GM12875 (cell line): ENCODE data around the gene PRM1.

Source experiments
- H3K4me3 ChIP-seq: one replicate; pipeline ENCODE4 v1.5.1; 2011; ENCODE audit warnings: low read depth, low read length, control low read depth
- TF ChIP-seq, protein P1 (sequence below): IDR thresholded peaks from 2 replicates; pipeline ENCODE4 v1.5.1; 2011; ENCODE audit warnings: low read depth, mild to moderate bottlenecking, control low read depth, inconsistent platforms, low read length, moderate library complexity, borderline replicate concordance; ENCODE audit not compliant: insufficient read depth

PRM1 gene

DNA sequence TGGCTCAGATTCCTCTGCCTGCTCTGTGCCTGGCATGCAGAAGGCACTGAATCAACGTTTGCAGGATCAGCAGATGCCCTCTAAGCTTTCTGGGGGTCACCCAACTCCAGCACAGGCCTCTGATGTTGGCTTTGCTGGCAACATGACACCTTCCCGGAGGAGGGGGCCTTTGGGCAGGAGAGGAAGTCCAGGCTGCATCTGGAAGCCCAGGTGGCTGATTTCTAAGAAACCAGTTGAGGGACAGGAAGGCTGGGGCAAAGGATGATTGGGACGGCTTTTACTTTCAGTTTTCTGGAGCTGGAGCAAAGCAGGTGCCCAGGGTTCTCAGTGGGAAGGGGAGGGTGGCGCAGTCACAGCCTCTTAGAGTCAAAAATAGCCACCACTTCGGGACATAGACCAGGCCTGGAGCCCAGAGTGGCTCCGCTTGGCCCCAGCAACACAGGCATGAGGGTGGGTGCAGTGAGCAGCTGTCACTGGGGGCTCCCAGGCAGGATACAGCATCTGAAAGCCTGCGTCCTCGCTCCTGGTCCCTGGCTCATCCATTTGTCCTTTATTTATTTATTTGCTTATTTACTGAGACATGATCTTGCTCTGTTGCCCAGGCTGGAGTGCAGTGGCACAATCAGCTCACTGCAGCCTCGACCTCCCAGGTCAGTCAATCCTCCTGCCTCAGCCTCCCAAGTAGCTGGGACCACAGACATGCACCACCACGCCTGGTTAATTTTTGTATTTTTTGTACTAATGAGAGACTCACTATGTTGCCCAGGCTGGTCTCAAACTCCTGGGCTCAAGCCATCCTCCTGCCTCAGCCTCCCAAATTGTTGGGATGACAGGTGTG is 40.3 kb downstream of the PRM1 start:
- TF ChIP-seq, protein P1, sequence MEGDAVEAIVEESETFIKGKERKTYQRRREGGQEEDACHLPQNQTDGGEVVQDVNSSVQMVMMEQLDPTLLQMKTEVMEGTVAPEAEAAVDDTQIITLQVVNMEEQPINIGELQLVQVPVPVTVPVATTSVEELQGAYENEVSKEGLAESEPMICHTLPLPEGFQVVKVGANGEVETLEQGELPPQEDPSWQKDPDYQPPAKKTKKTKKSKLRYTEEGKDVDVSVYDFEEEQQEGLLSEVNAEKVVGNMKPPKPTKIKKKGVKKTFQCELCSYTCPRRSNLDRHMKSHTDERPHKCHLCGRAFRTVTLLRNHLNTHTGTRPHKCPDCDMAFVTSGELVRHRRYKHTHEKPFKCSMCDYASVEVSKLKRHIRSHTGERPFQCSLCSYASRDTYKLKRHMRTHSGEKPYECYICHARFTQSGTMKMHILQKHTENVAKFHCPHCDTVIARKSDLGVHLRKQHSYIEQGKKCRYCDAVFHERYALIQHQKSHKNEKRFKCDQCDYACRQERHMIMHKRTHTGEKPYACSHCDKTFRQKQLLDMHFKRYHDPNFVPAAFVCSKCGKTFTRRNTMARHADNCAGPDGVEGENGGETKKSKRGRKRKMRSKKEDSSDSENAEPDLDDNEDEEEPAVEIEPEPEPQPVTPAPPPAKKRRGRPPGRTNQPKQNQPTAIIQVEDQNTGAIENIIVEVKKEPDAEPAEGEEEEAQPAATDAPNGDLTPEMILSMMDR, result no peak
- H3K4me3 ChIP-seq, result no peak overlapping the region

DNA sequence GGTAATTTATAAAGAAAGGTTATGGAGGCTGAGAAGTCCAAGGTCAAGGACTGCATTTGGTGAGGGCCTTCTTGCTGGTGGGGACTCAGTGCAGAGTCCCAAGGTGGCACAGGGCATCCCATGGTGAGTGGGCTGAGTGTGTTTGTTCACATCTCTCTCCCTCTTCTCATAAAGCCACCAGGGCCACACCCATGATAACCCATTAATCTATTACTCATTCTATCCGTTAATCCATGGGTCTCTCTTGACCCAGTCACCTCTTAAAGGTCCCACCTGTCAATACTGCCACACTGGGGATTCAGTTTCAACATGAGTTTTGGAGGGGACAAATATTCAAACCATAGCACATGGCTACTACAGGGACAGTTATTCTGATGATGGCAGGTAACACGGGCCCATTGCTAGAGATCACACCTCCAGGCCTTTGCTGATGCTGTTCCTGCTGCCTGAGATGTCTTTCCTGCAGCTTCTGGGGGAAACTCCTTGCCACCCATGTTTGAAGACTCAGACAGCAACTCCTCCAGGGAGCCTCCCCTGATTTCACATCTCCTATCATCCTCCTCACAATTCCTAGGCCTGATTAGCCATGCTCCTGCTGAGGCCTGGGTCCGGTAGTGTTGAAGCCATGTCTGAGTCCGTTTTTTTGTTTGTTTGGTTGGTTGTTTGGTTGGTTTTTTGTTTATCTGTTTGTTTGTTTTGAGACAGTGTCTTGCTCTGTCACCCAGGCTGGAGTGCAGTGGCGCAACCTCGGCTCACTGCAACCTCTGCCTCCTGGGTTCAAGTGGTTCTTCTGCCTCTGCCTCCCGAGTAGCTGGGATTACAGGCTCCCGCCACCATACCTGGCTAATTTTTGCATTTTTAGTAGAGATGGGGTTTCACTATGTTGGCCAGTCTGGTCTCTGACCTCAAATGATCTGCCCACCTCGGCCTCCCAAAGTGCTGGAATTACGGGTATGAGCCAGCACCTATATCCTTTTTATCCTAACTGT is 41.2 kb downstream of the PRM1 start:
- H3K4me3 ChIP-seq, result no peak overlapping the region
- TF ChIP-seq, protein P1, result no peak

DNA sequence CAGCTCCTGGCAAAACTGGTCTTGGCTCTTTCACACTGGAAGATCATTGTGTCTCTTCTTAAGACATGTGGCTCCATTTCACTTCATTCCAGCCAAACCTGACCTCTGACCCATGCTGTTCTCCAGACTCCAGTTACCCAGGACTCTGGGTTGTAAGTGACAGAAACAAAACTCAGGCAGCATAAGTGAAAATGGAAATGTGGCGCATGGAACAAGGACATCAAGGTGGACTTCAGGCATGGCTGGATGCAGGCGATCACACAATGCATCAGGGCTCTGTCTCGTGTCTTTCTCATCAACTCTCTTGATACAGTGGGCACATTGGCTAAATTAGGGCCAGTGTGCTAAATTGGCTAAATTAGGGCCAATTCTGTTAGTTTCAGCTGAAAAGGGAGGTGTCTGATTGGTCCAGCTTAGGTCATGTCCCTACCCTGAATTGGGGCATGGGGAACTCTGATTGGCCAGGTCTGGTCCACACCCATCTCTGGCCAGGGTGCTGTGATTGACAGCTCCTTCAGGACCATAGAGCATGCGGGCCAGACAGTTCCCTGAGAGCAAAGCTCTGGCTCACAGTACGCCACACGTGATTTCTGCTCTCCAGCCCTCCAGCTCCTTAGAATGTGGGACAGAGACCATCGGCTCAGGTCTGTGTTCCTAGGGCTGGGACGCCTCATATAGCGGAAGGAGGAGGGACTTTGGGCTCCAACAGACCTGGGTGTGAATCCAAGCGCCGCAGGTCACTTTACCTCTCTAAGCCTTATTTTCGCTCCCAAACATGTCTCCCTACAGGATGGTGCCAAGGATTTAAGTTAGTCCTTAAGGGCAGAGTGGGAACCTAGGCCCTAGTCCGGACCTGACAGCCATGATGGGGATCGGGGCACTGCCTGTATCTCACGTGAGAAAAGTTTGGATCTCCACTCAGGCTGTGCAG is 42.6 kb downstream of the PRM1 start:
- TF ChIP-seq, protein P1, result no peak
- no peak overlapping the region for H3K4me3 ChIP-seq

DNA sequence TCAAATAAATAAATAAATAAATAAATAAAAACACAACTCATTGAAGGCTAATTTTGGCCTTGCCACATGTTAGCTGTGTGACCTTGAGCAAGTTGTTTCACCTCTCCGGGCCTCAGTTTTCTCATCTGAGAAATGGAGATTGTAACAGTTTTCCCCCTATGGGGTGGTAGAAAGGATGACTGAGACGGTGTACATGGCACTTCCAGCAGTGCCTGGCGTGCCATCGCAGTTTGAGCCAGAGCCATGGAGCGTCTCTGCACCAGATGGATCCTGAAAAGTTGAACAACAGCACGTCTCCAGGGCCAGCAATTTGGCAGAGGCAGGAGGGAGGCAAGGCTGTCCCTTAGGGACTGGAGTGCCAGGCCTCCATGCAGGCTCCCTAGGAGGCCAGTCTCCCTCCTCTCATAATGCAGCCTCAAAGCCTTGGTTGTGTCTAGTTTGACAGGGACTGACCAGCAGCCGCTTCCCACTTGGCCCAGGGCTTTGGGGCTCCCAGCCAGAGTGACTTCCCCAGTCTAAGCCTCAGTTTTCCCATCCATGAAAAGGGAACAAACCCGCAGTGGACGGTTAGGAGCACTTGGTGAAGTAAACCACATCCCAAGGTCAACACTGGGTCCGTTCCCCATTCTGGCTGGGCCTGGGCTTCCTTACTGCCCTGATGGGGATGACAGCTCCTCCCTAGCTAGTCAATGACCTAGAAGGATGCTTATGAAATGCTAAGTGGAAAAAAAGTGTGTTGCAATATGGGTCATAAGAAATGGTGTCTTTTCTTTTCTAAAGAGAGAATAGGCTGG is 44.5 kb downstream of the PRM1 start:
- TF ChIP-seq, protein P1, result no peak
- no peak overlapping the region for H3K4me3 ChIP-seq

DNA sequence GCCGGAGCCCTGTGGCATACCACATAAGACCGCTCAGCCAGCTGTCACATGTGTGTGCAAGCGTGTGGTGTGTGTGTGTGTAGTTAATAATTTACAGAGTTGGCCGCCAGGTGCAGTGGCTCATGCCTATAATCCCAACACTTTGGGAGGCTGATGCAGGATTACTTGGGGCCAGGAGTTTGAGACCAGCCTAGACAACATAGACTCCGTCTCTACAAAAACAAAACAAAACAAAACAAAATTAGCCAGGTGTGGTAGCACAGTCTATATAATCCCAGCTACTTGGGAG is 45.5 kb downstream of the PRM1 start:
- TF ChIP-seq, protein P1, result no peak

More for the DNA sequence above, 45.5 kb downstream of the PRM1 start:
- no peak overlapping the region for H3K4me3 ChIP-seq
